ENCODE results near the gene DUOX1. TPM values are rescaled to one million over a fixed set of nuclear protein-coding genes. Genes with fewer than 3 reads are reported as not detected.

The DUOX1 gene
- total RNA-seq, 1 experiment from 2014 or later, result 19.6 TPM

DNA sequence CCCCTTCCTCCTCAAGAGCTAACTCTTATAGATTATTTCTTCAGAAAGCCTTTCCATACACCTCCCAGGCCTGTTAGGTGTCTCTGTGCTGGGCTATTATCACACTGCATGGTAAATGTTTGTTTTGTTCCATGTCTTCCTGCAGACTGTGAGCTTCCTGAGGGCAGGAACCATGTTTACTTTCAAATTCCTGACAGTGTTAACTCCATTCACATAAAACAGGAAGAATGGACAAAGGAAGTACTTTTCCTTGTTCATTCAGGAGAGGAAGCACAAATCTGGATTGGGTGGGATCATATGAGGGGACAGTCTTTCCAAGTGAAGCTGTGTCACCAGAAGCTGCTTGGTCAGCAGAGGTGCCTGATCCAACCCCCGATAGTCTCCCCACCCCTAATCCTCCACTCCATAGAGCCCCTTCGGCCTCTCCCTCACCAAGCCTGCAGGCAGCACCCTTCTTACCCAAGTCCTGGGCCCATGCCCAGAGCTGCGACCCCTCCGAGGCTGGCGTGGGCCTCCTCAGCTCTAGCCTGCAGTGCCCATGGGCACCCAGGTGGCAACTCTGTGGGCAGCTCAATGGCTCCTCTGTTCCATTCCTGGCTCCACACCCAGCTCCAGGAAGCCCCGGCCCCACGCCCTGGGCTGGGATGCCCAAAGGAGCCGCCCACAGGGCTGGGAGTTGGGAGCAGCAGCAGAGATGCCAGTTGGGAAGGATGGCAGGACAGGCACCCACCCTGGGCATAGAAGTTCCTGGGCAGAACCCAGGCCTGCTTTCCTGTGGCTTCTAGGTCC, 51.0 kb downstream of the DUOX1 start:
- Histone ChIP-seq H4K20me1 (ENCODE audit: insufficient read depth) (no peaks in the 10 kb centered on the region), H3K9ac (ENCODE audit: low read length) (no peak overlapping the region), H3K4me3 (replicated peaks in 1 of 2; ENCODE audit: low read depth in 1 of 2, low read length in 2 of 2) (no peak overlapping the region), H3K9me3 (ENCODE audit: control insufficient read depth in 1 of 2, insufficient read depth in 1 of 2, low read depth in 1 of 2, low read length in 2 of 2) (no peaks in the 10 kb centered on the region), H3K4me1 (ENCODE audit: control insufficient read depth in 1 of 2, insufficient read depth in 2 of 2, low read length in 2 of 2) (peaks cover 12 to 41% of the 10 kb centered on the region in 2 experiments), H3K36me3 (ENCODE audit: control insufficient read depth in 1 of 2, insufficient read depth in 2 of 2, low read length in 2 of 2) (no peaks in the 10 kb centered on the region), H3K4me2 (ENCODE audit: low read length) (peak overlapping the region; percentile 15; the same call in 1 of the 2 replicates), H3K27ac (ENCODE audit: low read depth, low read length) (no peak overlapping the region), H2AFZ (ENCODE audit: low read depth, low read length, poor library complexity, severe bottlenecking) (no peak overlapping the region), H3K9me2 (ENCODE audit: insufficient read depth) (no peaks in the 10 kb centered on the region), H3K79me2 (ENCODE audit: insufficient read depth, low read length) (no peaks in the 10 kb centered on the region), H3K27me3 (ENCODE audit: insufficient read depth, low read length) (no peaks in the 10 kb centered on the region)
- DNase-seq (ENCODE audit: low read depth, low spot score) (no peak), ATAC-seq (no peak)
- intact Hi-C loops (cut with micrococcal nuclease), result no loop called here
- BruUV-seq (replicated peaks), result no TSS peak
- TF ChIP-seq EZH2 (IDR thresholded peaks at IDR 0.05) (no peak), EGR1 (IDR thresholded peaks at IDR 0.05; ENCODE audit: low read depth) (no peak), CBX3 (IDR thresholded peaks at IDR 0.05; ENCODE audit: low read depth) (no peak), FOSL1 (IDR thresholded peaks at IDR 0.05; ENCODE audit: low read depth) (no peak), ZFX (IDR thresholded peaks at IDR 0.05) (no peak), YY1 (IDR thresholded peaks at IDR 0.05; ENCODE audit: extremely low read depth, insufficient replicate concordance, low read depth, low read length) (no peak), ZNF274 (IDR thresholded peaks at IDR 0.05; ENCODE audit: low read depth, low read length) (no peak), CEBPB (IDR thresholded peaks at IDR 0.05; ENCODE audit: low read depth) (no peak), JUND (IDR thresholded peaks at IDR 0.05) (no peak), ELF1 (IDR thresholded peaks at IDR 0.05; ENCODE audit: borderline replicate concordance, low read depth) (no peak), RAD21 (IDR thresholded peaks at IDR 0.05; ENCODE audit: low read depth) (no peak)
- TF ChIP-seq, protein P1, sequence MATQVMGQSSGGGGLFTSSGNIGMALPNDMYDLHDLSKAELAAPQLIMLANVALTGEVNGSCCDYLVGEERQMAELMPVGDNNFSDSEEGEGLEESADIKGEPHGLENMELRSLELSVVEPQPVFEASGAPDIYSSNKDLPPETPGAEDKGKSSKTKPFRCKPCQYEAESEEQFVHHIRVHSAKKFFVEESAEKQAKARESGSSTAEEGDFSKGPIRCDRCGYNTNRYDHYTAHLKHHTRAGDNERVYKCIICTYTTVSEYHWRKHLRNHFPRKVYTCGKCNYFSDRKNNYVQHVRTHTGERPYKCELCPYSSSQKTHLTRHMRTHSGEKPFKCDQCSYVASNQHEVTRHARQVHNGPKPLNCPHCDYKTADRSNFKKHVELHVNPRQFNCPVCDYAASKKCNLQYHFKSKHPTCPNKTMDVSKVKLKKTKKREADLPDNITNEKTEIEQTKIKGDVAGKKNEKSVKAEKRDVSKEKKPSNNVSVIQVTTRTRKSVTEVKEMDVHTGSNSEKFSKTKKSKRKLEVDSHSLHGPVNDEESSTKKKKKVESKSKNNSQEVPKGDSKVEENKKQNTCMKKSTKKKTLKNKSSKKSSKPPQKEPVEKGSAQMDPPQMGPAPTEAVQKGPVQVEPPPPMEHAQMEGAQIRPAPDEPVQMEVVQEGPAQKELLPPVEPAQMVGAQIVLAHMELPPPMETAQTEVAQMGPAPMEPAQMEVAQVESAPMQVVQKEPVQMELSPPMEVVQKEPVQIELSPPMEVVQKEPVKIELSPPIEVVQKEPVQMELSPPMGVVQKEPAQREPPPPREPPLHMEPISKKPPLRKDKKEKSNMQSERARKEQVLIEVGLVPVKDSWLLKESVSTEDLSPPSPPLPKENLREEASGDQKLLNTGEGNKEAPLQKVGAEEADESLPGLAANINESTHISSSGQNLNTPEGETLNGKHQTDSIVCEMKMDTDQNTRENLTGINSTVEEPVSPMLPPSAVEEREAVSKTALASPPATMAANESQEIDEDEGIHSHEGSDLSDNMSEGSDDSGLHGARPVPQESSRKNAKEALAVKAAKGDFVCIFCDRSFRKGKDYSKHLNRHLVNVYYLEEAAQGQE (IDR thresholded peaks at IDR 0.05; ENCODE audit: low read depth), result no peak
- TF ChIP-seq, protein P2, sequence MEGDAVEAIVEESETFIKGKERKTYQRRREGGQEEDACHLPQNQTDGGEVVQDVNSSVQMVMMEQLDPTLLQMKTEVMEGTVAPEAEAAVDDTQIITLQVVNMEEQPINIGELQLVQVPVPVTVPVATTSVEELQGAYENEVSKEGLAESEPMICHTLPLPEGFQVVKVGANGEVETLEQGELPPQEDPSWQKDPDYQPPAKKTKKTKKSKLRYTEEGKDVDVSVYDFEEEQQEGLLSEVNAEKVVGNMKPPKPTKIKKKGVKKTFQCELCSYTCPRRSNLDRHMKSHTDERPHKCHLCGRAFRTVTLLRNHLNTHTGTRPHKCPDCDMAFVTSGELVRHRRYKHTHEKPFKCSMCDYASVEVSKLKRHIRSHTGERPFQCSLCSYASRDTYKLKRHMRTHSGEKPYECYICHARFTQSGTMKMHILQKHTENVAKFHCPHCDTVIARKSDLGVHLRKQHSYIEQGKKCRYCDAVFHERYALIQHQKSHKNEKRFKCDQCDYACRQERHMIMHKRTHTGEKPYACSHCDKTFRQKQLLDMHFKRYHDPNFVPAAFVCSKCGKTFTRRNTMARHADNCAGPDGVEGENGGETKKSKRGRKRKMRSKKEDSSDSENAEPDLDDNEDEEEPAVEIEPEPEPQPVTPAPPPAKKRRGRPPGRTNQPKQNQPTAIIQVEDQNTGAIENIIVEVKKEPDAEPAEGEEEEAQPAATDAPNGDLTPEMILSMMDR (IDR thresholded peaks at IDR 0.05 in 2 of 3, conservative IDR thresholded peaks at IDR 0.05 in 1 of 3; ENCODE audit: borderline replicate concordance in 1 of 3, insufficient read depth in 1 of 3, low read depth in 2 of 3, low read length in 2 of 3), result no peak
- ChIA-PET RAD21 (ENCODE audit: low non-redundant PET in 1 of 2, low total read pairs in 2 of 2, uncharacterized antibody in 2 of 2, unreplicated experiment in 2 of 2) (interaction anchor here in 1 of 2 experiments (0.9 kb wide), 1 partner anchor 1670 kb away, joined by 3 read pairs; no protein-coding TSS in a partner anchor), CTCF (interaction anchor here (0.8 to 2.7 kb wide), 6 partner anchors 17 to 277 kb away, joined by 3 to 13 read pairs (median 4); no protein-coding TSS in a partner anchor), POLR2A (no interaction called here)

Data from HCT116 (cell line).